Mucosa of descending colon (tissue), 3 donors: Measurements from ENCODE around the gene RTL3. TPM values are rescaled to one million over a fixed set of nuclear protein-coding genes. Genes with fewer than 3 reads are reported as not detected.
"Not testable (repeated sequence)": the region's sequence is repeated elsewhere in the genome, so short reads cannot be mapped to it uniquely, and the experiment has no call there.

Experiments used
- ATAC-seq: fragments of 200-7000 bp; cut with Tn5 transposase; one replicate; pipeline ENCODE4 v1.9.1; 2020; ENCODE audit warnings: mild to moderate bottlenecking, moderate library complexity
- DNase-seq, 3 donors: peaks; one replicate each; pipeline ENCODE4 v3.0.0-alpha.2; 2020
- H3K36me3 ChIP-seq: fragments of 200-600 bp; one replicate; pipeline ENCODE4 v1.8.0; 2021; ENCODE audit warnings: low read depth, mild to moderate bottlenecking
- H3K4me1 ChIP-seq: fragments of 200-600 bp; one replicate; pipeline ENCODE4 v1.8.0; 2021; ENCODE audit warnings: low read depth, mild to moderate bottlenecking
- H3K4me3 ChIP-seq: fragments of 200-600 bp; one replicate; pipeline ENCODE4 v1.8.0; 2021; ENCODE audit warnings: mild to moderate bottlenecking
- H3K9me3 ChIP-seq: fragments of 200-600 bp; one replicate; pipeline ENCODE4 v1.8.0; 2021; ENCODE audit warnings: mild to moderate bottlenecking
- intact Hi-C, 2 donors: fragments of 100-400 bp; cut with DNase I in 1 of 2; cut with micrococcal nuclease in 1 of 2; formaldehyde crosslinking; loops; one replicate each; pipeline versions ENCODE4 v1.11.0 to v1.11.1; 2022; cut with DNase I, micrococcal nuclease
- total RNA-seq, 3 donors: library from RNA; stranded (reverse); fragmentation: NEBNext Ultra II Directional in 2 of 3; extraction: Animal tissue kit (Norgen Biotek cat#: 25700) in 2 of 3; gene quantifications; one replicate each; pipeline versions ENCODE4 v1.2.1 to v1.2.4, GENCODE V29; 2021 to 2023
- TF ChIP-seq, protein P1 (sequence below): fragments of 200-600 bp; IDR thresholded peaks from one replicate; pipeline ENCODE4 v1.8.0; 2022; ENCODE audit warnings: antibody characterized with exemption, mild to moderate bottlenecking
- donor health status: DM: no; HTN: no; CAD: no; lungs with moderate emphysema.
- donor health status: DM: no; HTN: no; CAD: no.
- donor health status: DM: no; HTN: yes; CAD: no.

RTL3 gene
- total RNA-seq, 3 donors from 2014 or later: 1.1 TPM; not detected in 2

DNA sequence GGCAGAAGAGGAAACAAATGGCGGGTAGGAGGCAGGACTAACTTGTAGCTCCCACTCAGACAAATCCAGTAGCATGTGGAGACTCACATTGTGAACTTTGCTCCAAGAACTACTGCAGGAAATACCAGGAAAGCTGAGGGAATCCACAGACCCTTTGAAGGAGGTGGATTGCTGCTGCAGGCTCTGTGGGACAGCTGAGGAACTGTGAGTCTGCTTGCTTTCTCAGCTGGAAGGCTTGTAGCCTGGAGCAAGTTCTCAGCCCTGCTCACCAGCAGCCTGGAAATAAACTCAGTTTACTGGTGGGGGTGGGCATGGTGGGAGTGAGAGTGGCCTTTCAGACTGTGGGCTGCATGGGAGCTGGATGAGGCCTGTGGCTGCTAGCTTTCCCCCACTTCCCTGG is 16.0 kb downstream of the RTL3 start:
- Histone ChIP-seq H3K4me3 (no peak overlapping the region), H3K4me1 (no peaks in the 10 kb centered on the region), H3K9me3 (no peaks in the 10 kb centered on the region), H3K36me3 (no peaks in the 10 kb centered on the region)
- TF ChIP-seq, protein P1, sequence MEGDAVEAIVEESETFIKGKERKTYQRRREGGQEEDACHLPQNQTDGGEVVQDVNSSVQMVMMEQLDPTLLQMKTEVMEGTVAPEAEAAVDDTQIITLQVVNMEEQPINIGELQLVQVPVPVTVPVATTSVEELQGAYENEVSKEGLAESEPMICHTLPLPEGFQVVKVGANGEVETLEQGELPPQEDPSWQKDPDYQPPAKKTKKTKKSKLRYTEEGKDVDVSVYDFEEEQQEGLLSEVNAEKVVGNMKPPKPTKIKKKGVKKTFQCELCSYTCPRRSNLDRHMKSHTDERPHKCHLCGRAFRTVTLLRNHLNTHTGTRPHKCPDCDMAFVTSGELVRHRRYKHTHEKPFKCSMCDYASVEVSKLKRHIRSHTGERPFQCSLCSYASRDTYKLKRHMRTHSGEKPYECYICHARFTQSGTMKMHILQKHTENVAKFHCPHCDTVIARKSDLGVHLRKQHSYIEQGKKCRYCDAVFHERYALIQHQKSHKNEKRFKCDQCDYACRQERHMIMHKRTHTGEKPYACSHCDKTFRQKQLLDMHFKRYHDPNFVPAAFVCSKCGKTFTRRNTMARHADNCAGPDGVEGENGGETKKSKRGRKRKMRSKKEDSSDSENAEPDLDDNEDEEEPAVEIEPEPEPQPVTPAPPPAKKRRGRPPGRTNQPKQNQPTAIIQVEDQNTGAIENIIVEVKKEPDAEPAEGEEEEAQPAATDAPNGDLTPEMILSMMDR: no peak
- no peak for ATAC-seq
- intact Hi-C loops: no loop called here
- no peak for DNase-seq

DNA sequence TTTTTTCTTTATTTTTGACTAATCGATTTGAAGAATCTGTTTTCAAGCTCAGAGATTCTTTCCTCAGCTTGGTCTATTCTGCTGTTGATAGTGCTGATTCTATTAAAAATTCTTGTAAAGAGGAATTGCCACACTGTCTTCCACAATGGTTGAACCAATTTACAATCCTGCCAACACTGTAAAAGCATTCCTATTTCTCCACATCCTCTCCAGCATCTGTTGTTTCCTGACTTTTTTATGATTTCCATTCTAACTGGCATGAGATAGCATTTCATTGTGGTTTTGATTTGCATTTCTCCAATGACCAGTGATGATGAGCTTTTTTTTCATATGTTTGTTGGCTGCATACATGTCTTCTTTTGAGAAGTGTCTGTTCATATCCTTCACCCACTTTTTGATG is 23.0 kb downstream of the RTL3 start:
- intact Hi-C loops, ATAC-seq, DNase-seq, H3K4me3 ChIP-seq, H3K36me3 ChIP-seq, H3K4me1 ChIP-seq, H3K9me3 ChIP-seq: not testable (repeated sequence)

DNA sequence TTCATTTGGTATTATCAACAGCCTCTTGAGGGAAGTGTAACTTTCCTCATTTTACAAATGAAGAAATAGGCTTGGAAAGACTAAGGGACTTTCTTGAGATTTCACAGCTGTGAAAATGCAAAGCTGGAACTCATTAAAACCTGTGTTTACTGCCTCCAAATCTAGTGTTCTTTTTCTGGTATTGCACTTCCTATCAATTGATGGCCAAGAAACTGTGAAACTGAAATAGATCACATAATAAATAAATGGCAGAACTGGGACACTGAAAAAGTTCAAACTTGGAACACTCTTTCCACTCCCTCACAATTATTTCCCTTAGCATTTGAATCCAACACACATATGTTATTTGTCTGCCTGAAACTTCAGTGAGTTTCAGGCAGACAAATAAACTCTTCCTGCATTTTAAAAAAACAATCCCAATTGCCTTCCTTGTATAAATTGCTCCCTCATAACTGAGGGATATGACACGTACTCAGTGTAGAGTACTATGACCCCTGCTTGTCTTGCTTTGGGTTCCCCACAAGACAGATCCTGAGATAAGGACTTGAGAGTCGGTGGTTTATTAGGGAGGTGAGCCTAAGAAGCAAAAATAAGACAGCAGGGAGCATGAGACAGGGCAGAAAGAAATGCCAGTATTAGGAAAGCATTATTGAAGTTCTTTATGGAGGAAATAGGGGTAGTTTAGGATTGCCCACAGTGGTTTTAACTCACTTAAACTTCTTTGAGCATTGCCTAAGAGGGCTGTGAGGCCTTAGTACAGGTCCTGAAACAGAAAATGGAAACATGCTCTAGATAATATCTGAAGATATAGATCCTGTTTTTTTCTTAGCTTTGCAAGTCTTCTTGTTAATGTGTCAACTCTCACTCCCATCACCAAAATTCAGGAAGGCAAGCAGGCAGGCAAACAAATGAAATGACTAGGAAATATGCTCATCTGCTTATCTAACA is 33.9 kb downstream of the RTL3 start:
- Histone ChIP-seq H3K4me1 (no peaks in the 10 kb centered on the region), H3K4me3 (no peak overlapping the region), H3K36me3 (no peaks in the 10 kb centered on the region), H3K9me3 (no peaks in the 10 kb centered on the region)
- ATAC-seq (no peak), DNase-seq (no peak)
- intact Hi-C loops: no loop called here
- TF ChIP-seq, protein P1: no peak

DNA sequence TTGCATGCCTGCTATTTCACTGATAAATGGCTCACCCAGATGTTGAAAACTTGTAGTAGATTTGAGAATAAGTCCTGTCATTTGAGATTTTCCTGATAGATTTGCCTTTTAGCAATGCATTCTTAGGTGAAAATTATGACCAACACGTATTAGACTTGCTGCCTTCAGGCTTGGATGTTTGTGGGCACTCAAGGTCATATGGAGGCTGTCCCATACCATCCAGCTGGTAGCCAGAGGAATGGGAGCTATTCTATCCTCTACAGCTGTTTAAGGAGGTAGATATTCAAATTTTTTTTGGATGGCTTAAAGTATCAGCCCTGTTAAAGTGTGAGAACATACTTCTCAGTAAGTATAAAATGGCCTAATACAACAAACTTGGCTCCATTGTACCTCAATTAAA is 34.7 kb downstream of the RTL3 start:
- intact Hi-C loops: no loop called here
- TF ChIP-seq, protein P1: no peak
- Histone ChIP-seq H3K4me1 (no peaks in the 10 kb centered on the region), H3K9me3 (no peaks in the 10 kb centered on the region), H3K36me3 (no peaks in the 10 kb centered on the region), H3K4me3 (no peak overlapping the region)
- DNase-seq: no peak
- ATAC-seq: no peak

DNA sequence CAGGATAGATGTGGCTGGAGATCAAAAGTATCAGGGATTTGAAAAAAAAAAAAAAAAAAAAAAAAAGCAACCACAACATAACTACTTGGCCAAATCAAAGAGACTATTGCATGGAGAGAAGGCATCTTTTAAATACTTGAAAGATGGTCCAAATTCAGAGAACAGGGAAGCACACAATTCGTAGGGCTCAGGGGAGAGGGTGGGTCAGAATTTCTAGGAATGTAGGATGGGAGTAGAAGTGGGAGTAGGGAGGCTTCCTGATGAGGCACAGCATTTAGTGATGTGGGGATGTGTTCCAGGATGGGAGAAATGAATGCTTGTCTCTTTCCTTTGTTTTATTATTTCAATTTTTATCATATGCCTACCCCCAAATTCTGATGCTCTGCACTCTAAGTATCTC is 36.3 kb downstream of the RTL3 start:
- ATAC-seq: no peak
- H3K9me3 ChIP-seq: no peaks in the 10 kb centered on the region
- no peak overlapping the region for H3K4me3 ChIP-seq
- intact Hi-C loops: no loop called here
- no peaks in the 10 kb centered on the region for H3K4me1 ChIP-seq
- no peak for DNase-seq
- H3K36me3 ChIP-seq: no peaks in the 10 kb centered on the region
- TF ChIP-seq, protein P1: no peak

DNA sequence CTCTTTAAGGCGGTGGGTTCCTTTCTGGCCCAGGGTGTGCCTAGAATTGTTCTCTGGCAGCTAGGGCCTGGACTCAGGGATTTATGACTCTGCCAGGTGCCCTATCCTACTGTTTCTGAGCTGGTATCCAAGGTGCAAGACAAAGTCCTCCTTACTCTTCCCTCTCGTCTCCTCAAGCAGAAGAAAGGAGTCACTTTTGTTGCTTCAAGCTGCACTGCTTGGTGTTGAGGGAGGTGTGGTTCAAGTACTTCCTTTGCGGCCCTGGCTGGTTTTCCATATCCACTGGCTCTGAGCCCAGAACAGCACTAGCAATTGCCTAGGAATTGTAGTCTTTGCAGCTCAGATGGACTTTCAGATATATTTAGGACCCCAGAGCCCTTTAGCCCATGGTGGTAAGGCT is 39.3 kb downstream of the RTL3 start:
- no peaks in the 10 kb centered on the region for H3K36me3 ChIP-seq
- TF ChIP-seq, protein P1: no peak
- DNase-seq (peak in 2 of 3 donors; percentile 36 to 67), ATAC-seq (peak; percentile 92)
- H3K4me1 ChIP-seq: no peaks in the 10 kb centered on the region
- H3K4me3 ChIP-seq: no peak overlapping the region
- no peaks in the 10 kb centered on the region for H3K9me3 ChIP-seq
- intact Hi-C loops: no loop called here
